Fibroblast of lung (primary cell): ENCODE results near the gene CST5.

Source experiments
- EZH2 ChIP-seq: IDR thresholded peaks from 2 replicates; pipeline ENCODE4 v1.5.1; 2012; ENCODE audit warnings: low read length, control low read depth, mild to moderate bottlenecking; ENCODE audit errors: missing control alignments
- TF ChIP-seq, protein P1 (sequence below), 2 donors: IDR thresholded peaks in 1 of 2; conservative IDR thresholded peaks in 1 of 2; 1 replicate in 1 of 2; 2 replicates in 1 of 2; pipeline ENCODE4 v1.5.1; 2011 to 2012; ENCODE audit warnings: low read length in 2 of 2, control low read depth in 1 of 2, inconsistent platforms in 1 of 2, low read depth in 1 of 2, mild to moderate bottlenecking in 1 of 2

DNA sequence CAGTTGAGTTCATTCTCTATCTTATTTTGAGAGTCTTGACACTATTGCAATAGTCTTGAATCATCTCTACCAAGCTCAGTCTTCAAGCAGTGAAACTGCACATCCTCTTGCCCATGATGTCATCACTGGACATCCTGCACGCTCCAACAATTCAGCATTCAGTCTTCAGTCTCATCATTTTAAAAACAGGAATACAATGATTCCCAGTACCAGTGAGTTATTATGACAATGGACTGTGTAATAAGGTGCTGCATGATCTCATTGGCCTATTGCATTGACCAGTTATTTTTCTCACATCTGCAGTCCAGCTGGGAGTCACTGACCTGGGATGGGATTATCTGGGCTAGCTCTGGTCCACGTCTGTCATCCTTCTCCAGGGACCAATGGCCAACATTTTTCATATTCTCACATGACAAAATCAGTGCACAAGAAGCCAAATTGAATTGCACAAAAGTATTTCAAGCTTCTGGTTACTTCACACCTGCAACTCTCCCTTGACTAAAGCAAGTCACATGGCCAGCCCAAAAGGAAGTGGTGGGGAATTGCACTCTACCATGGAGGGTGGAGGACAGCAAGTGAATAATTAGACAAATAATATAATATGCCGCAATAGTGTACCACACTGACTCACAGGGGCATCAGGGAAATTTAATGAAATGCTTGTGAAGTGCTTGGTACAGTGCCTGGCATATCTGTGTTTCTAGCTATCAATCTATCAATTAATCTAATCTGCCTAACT is 46.6 kb downstream of the CST5 start:
- TF ChIP-seq, protein P1, sequence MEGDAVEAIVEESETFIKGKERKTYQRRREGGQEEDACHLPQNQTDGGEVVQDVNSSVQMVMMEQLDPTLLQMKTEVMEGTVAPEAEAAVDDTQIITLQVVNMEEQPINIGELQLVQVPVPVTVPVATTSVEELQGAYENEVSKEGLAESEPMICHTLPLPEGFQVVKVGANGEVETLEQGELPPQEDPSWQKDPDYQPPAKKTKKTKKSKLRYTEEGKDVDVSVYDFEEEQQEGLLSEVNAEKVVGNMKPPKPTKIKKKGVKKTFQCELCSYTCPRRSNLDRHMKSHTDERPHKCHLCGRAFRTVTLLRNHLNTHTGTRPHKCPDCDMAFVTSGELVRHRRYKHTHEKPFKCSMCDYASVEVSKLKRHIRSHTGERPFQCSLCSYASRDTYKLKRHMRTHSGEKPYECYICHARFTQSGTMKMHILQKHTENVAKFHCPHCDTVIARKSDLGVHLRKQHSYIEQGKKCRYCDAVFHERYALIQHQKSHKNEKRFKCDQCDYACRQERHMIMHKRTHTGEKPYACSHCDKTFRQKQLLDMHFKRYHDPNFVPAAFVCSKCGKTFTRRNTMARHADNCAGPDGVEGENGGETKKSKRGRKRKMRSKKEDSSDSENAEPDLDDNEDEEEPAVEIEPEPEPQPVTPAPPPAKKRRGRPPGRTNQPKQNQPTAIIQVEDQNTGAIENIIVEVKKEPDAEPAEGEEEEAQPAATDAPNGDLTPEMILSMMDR (conservative IDR thresholded peaks at IDR 0.05 in 1 of 2, IDR thresholded peaks at IDR 0.05 in 1 of 2; ENCODE audit: low read depth in 1 of 2, low read length in 2 of 2) = no peak
- no peak for TF ChIP-seq EZH2
